Measurements from ENCODE around the gene TTC12.
A peak's percentile ranks its signal among the peaks of the same experiment; 100 is the strongest.

The TTC12 gene

GRCh38 chr11:113332023-113332422 lies 17.6 kb downstream of the TTC12 start:
- no peak for DNase-seq

DNA sequence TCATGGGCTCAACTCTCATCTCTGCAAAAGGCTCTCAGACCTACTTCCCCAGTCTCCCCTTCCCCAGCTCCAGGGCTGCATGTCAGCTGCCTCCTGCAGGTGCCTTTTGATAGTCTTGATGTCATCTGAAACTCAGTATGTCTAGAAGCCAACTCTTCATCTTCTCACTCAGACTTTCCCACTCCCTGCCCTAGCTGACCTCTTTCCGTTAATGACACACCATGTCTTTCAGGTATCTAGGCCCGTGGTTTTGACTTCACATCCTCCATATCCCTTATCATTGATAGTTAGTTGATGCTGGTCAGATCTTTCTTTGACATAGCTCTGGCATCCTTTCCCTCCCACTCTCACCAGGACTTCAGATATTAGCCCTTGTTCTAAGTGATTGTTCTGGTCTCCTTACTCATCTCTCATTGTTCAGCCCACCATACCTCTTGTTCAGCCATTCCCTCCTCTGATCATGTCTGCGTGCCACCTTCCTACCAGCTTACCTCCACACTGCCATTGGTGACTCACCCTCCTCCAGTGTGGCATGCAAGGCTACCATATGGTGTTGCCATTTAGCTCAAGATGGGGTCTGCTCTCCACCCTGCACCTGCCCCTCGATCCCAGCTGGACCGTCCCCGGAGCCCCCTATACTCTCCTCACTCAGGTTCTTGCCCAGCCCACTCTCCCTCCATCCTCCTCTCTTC lies 18.4 kb downstream of the TTC12 start:
- no peak for DNase-seq

- no peak for DNase-seq
Measured at GRCh38 chr11:113334183-113334582, 19.8 kb downstream of the TTC12 start.

GRCh38 chr11:113338730-113339129 lies 24.3 kb downstream of the TTC12 start:
- no peak for DNase-seq

GRCh38 chr11:113339929-113340589 lies 25.7 kb downstream of the TTC12 start:
- no peak for DNase-seq

DNA sequence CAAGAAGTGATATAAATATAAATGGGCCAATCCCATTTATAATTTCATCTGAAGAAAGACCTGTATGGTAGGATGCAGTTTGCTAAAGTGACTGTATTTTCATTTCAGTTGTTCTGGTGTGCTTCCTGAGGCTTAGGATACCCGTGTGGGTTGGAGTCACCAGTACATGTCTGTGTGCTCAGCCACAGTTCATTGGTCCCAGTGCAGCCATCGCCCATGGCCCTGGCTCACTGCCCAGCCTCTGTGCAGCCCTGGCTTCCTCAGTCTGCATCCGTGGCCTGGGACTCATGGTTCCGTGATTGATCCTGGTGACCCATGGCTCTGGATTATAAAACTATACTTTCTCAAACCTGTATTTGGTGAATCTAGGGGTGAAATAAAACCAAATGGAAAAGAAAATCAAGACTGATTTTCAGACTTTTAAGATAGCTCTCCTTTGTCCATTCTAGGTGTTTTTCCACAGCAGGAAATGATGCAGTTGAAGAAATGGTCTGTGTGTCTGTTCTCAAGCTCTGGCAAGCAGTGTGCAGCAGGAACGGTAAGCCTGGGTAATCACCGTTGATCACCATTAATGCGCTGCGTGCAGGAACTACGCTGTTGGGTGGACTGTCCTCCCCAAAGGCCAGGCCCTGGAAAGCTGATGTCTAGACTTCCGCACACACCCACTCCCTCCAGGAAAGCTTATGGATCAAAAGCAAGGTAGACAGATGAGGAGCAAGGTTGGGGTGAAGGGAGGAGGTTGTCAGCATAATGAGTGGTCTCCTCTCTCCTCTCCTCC lies 27.2 kb downstream of the TTC12 start:
- no peak for DNase-seq

GRCh38 chr11:113345978-113346377 lies 31.6 kb downstream of the TTC12 start:
- no peak for DNase-seq

GRCh38 chr11:113349528-113349927 lies 35.1 kb downstream of the TTC12 start:
- DNase-seq: no peak

DNA sequence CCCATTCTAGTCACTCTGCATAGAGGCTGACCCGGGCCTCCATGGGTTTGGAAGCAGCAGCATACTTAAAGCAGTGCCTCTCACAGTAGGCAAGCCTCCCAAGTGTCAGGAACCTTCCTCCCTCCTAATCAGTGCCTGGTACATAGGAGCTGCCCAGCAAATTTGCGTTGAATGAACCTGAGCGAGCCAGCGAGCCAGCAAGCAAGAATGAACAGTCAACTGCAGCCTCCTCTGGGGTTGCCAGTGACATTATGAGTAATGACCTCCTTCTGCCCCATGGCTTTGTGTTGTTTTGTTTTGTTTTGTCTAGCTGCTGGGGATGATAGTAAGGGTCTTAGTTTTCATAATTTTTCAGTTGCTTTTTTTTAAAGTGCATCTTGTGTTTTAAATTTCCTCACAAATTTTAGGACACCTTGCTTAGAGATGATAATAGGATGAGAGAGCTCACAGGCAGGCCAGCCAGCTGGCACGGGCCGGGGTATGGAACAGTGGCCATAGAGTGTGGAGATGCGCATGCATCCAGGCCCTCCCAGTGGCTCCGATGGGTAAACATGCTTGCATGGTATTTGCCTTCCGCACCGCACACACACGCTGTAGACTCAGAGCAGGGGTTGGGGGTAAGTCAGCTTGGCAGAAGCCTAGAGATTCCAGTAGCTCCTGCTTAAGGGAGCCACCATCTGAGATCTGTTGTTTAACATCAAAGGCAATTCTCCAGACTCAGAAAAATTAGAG lies 36.1 kb downstream of the TTC12 start:
- no peak for DNase-seq

- DNase-seq: no peak
Measured at GRCh38 chr11:113351068-113351450, 36.7 kb downstream of the TTC12 start.

DNA sequence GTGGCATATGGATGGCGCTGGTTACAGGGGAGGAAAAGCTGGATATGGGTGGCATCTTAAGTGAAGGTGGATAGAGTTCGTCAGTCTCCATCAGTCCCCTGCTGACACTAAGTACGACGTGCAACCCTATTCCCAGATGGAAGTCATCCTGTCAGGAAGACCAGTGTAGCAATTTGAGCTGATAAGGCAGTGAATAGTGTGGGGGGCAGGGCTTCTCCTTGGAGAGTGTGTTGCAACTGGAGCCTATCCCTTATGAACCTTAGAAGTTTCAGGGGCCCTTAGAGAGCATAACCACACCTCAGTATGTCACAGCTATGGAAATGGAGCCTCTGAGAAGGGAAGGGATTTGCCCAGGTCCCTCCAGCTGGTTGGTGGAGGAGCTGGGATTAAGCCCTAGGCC lies 37.1 kb downstream of the TTC12 start:
- DNase-seq: no peak

DNA sequence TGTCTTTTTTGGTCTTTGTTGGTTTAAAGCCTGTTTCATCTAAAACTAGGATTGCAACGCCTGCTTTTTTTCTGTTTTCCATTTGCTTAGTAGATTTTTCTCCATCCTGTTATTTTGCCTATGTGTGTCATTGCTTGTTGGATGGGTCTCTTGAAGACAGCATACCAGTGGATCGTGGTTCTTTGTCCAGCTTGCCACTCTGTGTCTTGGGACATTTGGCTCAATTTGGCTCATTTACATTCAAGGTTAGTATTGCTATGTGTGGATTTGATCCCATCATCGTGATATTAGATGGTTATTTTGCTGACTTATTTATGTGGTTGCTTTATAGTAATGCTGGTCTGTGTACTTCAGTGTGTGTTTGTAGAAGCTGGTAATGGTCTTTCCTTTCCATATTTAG lies 41.8 kb downstream of the TTC12 start:
- no peak for DNase-seq

DNA sequence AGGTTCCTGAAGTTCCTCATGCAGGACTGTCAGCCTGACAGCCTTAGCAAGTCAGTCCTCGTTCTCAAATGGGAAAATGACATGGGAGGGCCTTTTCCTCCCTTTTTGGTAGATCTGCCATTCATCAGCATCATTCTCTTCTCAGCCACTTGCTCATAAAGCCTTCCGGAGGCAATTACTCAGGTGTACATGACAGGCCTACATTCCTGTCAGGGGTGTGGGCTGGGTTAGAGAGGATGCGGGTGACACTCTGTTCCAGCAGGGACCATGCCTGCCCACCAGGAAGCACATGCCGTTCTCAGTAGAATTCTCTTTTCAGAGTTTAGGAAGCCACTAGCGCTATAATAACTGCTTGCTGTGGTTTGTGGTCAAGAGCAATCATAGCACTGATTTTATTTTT lies 49.0 kb downstream of the TTC12 start:
- DNase-seq: peak; percentile 14

GRCh38 chr11:113363996-113364641 lies 49.7 kb downstream of the TTC12 start:
- DNase-seq: no peak

- DNase-seq: no peak
Measured at GRCh38 chr11:113365895-113366294, 51.5 kb downstream of the TTC12 start.

DNA sequence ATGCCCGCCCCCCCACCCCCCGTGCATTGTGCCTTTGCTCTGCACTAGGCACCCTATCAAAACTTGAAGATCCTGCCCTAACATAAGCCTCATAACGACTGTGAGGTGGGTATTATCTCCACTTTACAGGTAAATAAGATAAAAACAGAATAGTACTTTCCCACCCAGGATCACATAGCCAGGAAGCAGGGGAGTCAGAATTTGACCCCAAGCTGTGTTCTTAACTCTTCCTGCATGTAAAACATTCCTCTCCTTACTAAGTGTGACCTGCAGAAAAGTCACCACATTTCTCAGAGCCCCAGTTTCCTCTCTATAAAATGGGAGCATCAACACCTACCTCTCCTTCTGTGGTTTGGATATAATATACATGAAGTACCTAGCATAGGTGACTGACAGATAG lies 55.0 kb downstream of the TTC12 start:
- DNase-seq: no peak

DNA sequence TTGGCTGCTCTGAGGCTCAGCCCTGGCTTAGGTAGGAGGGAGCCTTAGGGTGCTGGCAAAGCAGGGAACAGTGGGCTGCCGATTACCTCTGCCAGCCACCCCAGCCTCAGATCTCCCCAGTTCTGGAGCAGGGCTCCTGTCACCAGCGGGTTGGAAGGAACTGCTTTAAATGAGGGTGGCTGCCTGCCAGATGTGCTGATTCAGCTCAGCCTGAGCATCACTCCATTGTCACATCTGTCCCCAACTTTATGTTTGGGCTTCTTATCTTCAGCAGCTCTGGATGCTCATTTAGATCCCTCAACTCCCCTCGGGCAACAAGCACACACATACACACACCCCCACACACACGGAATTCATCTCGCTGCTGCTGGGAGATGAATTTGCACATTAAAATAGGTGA lies 56.3 kb downstream of the TTC12 start:
- DNase-seq: no peak

DNA sequence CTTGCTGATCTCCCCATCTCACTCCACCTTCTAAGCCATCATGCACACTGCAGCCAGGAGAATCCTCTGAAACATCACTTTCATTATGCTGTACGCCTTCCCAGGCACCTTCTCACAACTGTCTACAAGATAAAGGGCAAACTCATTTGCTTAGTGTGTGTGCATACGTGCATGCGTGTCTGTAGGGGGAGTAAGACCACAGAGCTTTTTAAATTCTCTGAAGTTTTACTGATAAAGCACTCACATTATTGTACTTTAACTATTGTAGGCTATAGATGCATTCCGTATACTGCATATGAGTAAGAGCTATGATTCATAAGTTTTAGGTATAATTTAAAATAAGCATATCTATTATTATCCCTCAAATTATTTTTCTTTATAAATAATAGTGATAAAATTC lies 57.9 kb downstream of the TTC12 start:
- DNase-seq: peak; percentile 24

DNA sequence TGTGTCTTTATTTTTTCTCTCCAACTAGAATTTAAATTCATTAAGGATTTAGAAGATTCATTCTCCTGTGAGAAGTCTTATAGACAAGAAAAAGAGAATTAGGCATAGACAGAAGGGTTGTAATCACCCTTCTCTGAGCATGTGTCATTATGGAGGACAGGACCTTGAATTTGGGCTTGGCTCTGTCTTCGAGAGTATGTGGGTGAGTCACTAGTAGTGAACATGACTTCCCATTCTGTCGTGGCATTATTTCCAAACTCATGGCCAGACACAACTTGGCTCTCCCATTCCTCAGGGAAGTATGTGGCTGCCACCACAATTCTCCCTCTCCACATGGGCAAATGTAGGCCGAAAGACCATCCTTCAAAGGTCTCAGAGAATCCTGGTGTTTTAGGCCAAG lies 58.9 kb downstream of the TTC12 start:
- no peak for DNase-seq

- no peak for DNase-seq
Measured at GRCh38 chr11:113373981-113374560, 59.7 kb downstream of the TTC12 start.

DNA sequence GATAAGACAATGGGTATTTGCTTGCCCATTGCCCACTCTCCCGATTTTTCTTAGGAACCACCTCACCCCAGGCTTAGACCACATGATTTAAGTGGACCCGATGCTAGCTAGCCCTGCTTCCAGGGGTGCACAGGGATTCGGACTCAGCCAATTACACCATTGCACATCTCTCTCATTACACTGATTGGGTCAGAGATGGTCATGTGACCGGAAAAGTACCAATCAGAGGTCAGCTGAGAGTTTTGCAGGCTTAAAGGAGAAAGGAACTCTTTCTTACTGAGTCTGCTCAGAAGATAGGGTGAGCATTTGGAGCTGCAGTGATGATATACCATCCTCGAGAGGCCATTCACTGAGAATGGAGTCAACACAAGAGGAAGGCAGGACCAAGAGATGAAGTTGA lies 61.0 kb downstream of the TTC12 start:
- no peak for DNase-seq

DNA sequence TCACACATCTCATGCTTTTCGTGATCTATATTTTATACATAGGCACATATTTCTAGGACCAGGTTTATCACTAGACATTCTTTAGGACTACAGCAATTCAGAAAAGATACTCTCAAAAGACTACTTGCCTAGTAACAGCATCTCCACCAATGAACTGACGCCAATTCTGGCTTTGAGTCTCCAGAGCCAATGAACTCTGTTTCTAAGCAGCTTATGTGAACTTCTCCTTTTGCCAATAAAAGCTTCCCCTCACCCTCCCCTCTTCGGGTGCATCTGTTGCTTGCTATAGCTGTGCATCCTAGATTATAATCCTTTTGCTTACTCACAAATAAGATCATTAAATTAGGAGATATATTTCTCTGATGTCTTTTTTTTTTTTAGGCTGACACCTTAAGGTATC lies 61.8 kb downstream of the TTC12 start:
- DNase-seq: peak; percentile 73

Data from hematopoietic multipotent progenitor cell treated with erythropoietin and hydrocortisone succinate and interleukin-3 and kit ligand, for 4 days (in vitro differentiated cells).